WTC11 (cell line): ENCODE data around the gene IL18BP. TPM values are rescaled to one million over a fixed set of nuclear protein-coding genes. Genes with fewer than 3 reads are reported as not detected.

Experiments
- ATAC-seq: fragments of 200-7000 bp; cut with Tn5 transposase; 2 replicates; pipeline ENCODE4 v1.10.0; 2021; ENCODE audit warnings: mild to moderate bottlenecking, moderate library complexity
- CTCF ChIA-PET: fragments of 300-600 bp; sonication (Branson Sonifier 250); formaldehyde crosslinking; loops from one replicate; lab custom pipeline; 2021; ENCODE audit warnings: antibody characterized with exemption; lab: Charles Lee
- POLR2A ChIA-PET: fragments of 350-600 bp; sonication (Branson Sonifier 250); formaldehyde crosslinking; loops from one replicate; lab custom pipeline; 2021; ENCODE audit warnings: antibody characterized with exemption; lab: Charles Lee
- DNase-seq: peaks from one replicate; pipeline ENCODE4 v3.0.0; 2021; ENCODE audit warnings: low spot score
- H3K27ac Mint-ChIP-seq: 2 replicates; pipeline ENCODE4 v1.8.0; 2021; ENCODE audit warnings: mixed read lengths
- H3K27me3 Mint-ChIP-seq: 2 replicates; pipeline ENCODE4 v1.8.0; 2021; ENCODE audit warnings: low read depth, mild to moderate bottlenecking, moderate library complexity, mixed read lengths
- H3K36me3 Mint-ChIP-seq: 2 replicates; pipeline ENCODE4 v1.8.0; 2021; ENCODE audit warnings: mixed read lengths
- H3K4me1 Mint-ChIP-seq: 2 replicates; pipeline ENCODE4 v1.8.0; 2022; ENCODE audit warnings: mixed read lengths
- H3K4me3 Mint-ChIP-seq: 2 replicates; pipeline ENCODE4 v1.8.0; 2021; ENCODE audit warnings: mild to moderate bottlenecking, moderate library complexity, mixed read lengths
- H3K9me3 Mint-ChIP-seq: 2 replicates; pipeline ENCODE4 v1.8.0; 2021; ENCODE audit warnings: mixed read lengths
- ATF1 ChIP-seq: sonication (generic); formaldehyde crosslinking; IDR thresholded peaks from 2 replicates; pipeline ENCODE4 v1.8.1; 2023; ENCODE audit warnings: mild to moderate bottlenecking, moderate library complexity, missing genetic modification reagents
- ATF2 ChIP-seq: sonication (generic); formaldehyde crosslinking; IDR thresholded peaks from 2 replicates; pipeline ENCODE4 v1.8.1; 2022; ENCODE audit warnings: low read depth, missing genetic modification reagents, borderline replicate concordance
- CREM ChIP-seq: sonication (generic); formaldehyde crosslinking; IDR thresholded peaks from 2 replicates; pipeline ENCODE4 v1.8.1; 2022; ENCODE audit warnings: mild to moderate bottlenecking, missing genetic modification reagents, moderate library complexity
- ELF4 ChIP-seq: sonication (generic); formaldehyde crosslinking; IDR thresholded peaks from 2 replicates; pipeline ENCODE4 v1.8.1; 2022; ENCODE audit warnings: low read depth, mild to moderate bottlenecking, moderate library complexity, missing genetic modification reagents
- ESRRA ChIP-seq: sonication (generic); formaldehyde crosslinking; IDR thresholded peaks from 2 replicates; pipeline ENCODE4 v1.8.1; 2022; ENCODE audit warnings: mild to moderate bottlenecking, missing genetic modification reagents, borderline replicate concordance
- IRF2 ChIP-seq: sonication (generic); formaldehyde crosslinking; IDR thresholded peaks from 2 replicates; pipeline ENCODE4 v1.8.0; 2022; ENCODE audit warnings: low read depth, missing genetic modification reagents, borderline replicate concordance
- NR3C1 ChIP-seq: sonication (generic); formaldehyde crosslinking; conservative IDR thresholded peaks from 2 replicates; pipeline ENCODE4 v1.8.1; 2023; ENCODE audit warnings: low read depth, mild to moderate bottlenecking, missing genetic modification reagents
- SOX15 ChIP-seq: fragments of 250-450 bp; sonication (Bioruptor Pico); IDR thresholded peaks from 2 replicates; pipeline ENCODE4 v1.9.0; 2021; ENCODE audit warnings: mild to moderate bottlenecking
- SP1 ChIP-seq: sonication (generic); formaldehyde crosslinking; conservative IDR thresholded peaks from 2 replicates; pipeline ENCODE4 v1.8.1; 2022; ENCODE audit warnings: missing genetic modification reagents
- TEAD1 ChIP-seq: sonication (generic); formaldehyde crosslinking; IDR thresholded peaks from 2 replicates; pipeline ENCODE4 v1.8.0; 2022; ENCODE audit warnings: mild to moderate bottlenecking, missing genetic modification reagents
- USF2 ChIP-seq: sonication (generic); formaldehyde crosslinking; IDR thresholded peaks from 2 replicates; pipeline ENCODE4 v1.8.1; 2023; ENCODE audit warnings: mild to moderate bottlenecking, missing genetic modification reagents, moderate library complexity
- ZNF121 ChIP-seq: sonication (generic); formaldehyde crosslinking; IDR thresholded peaks from 2 replicates; pipeline ENCODE4 v1.8.0; 2023; ENCODE audit warnings: missing genetic modification reagents
- ZNF138 ChIP-seq: sonication (generic); formaldehyde crosslinking; conservative IDR thresholded peaks from 2 replicates; pipeline ENCODE4 v1.8.1; 2022; ENCODE audit warnings: mild to moderate bottlenecking, moderate library complexity, missing genetic modification reagents
- ZNF219 ChIP-seq: sonication (generic); formaldehyde crosslinking; IDR thresholded peaks from 2 replicates; pipeline ENCODE4 v1.8.0; 2023; ENCODE audit warnings: missing genetic modification reagents, mild to moderate bottlenecking, borderline replicate concordance
- ZNF281 ChIP-seq: sonication (generic); formaldehyde crosslinking; IDR thresholded peaks from 2 replicates; pipeline ENCODE4 v1.8.0; 2023; ENCODE audit warnings: mild to moderate bottlenecking, missing genetic modification reagents
- ZNF416 ChIP-seq: fragments of 250-450 bp; sonication (Bioruptor Pico); IDR thresholded peaks from 2 replicates; pipeline ENCODE4 v1.9.0; 2021; ENCODE audit warnings: mild to moderate bottlenecking, inconsistent platforms
- total RNA-seq: library from RNA; stranded (reverse); gene quantifications from 3 replicates; pipeline ENCODE4 v1.2.3, GENCODE V29; 2021
- TF ChIP-seq, protein P1 (sequence below): fragments of 250-450 bp; sonication (Bioruptor Pico); IDR thresholded peaks from 2 replicates; pipeline ENCODE4 v1.9.0; 2021; ENCODE audit warnings: mild to moderate bottlenecking
- TF ChIP-seq, protein P2 (sequence below): fragments of 200-600 bp; IDR thresholded peaks from 2 replicates; pipeline ENCODE4 v1.8.0; 2022; ENCODE audit warnings: antibody characterized with exemption
- TF ChIP-seq, protein P3 (sequence below): sonication (generic); formaldehyde crosslinking; conservative IDR thresholded peaks from 2 replicates; pipeline ENCODE4 v1.8.1; 2023; ENCODE audit warnings: mild to moderate bottlenecking, low read depth, missing genetic modification reagents, moderate library complexity
- TF ChIP-seq, protein P4 (sequence below): fragments of 250-450 bp; sonication (Bioruptor Pico); IDR thresholded peaks from 2 replicates; pipeline ENCODE4 v1.9.0; 2021; ENCODE audit warnings: mild to moderate bottlenecking

The IL18BP gene
- total RNA-seq, 1 experiment from 2014 or later: 17.3 TPM

DNA sequence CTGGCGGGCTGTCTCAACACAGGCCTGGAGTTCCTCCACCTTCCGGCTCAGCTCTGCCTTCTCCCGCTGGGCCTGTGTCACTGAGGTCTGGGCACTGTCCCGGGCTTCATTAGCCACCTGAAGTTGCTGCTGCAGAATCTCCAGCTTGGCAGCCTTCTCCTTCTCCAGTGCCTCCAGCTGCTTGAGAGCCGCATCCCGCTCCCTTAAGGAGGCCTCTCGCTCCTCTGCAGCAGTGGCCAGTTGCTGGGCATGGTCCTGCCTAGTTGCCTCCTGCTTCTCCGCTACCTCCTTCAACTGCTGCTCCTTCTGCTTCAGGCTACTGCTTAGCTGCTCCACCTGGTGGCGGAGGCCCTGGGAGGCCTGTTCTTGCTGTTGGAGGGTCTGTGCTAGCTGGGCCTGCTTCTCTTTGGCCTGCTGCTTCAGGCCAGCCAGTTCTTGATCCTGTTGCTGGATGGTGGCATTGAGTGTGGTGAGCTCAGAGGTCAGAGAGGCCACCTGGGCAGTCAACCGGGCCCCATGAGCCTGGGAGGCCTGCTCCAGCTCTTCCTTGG, 16.9 kb downstream of the IL18BP start:
- CTCF ChIA-PET: interaction anchor here (0.8 to 3.6 kb wide), 11 partner anchors 9 to 128 kb away, joined by 3 to 47 read pairs (median 6); no protein-coding TSS in a partner anchor
- Mint-ChIP-seq H3K9me3 (no peaks in the 10 kb centered on the region), H3K27me3 (no peaks in the 10 kb centered on the region), H3K4me1 (no peaks in the 10 kb centered on the region), H3K4me3 (no peak overlapping the region), H3K36me3 (peaks cover 73% of the 10 kb centered on the region), H3K27ac (no peak overlapping the region)
- DNase-seq: peak; percentile 63
- POLR2A ChIA-PET: interaction anchor here (0.8 to 0.9 kb wide), 2 partner anchors 16 to 52 kb away, joined by 3 read pairs; no protein-coding TSS in a partner anchor
- ATAC-seq: peak; percentile 62
- TF ChIP-seq, protein P1, sequence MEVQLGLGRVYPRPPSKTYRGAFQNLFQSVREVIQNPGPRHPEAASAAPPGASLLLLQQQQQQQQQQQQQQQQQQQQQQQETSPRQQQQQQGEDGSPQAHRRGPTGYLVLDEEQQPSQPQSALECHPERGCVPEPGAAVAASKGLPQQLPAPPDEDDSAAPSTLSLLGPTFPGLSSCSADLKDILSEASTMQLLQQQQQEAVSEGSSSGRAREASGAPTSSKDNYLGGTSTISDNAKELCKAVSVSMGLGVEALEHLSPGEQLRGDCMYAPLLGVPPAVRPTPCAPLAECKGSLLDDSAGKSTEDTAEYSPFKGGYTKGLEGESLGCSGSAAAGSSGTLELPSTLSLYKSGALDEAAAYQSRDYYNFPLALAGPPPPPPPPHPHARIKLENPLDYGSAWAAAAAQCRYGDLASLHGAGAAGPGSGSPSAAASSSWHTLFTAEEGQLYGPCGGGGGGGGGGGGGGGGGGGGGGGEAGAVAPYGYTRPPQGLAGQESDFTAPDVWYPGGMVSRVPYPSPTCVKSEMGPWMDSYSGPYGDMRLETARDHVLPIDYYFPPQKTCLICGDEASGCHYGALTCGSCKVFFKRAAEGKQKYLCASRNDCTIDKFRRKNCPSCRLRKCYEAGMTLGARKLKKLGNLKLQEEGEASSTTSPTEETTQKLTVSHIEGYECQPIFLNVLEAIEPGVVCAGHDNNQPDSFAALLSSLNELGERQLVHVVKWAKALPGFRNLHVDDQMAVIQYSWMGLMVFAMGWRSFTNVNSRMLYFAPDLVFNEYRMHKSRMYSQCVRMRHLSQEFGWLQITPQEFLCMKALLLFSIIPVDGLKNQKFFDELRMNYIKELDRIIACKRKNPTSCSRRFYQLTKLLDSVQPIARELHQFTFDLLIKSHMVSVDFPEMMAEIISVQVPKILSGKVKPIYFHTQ (CRISPR knock-in tag): no peak
- TF ChIP-seq NR3C1 (CRISPR knock-in tag): no peak
- TF ChIP-seq, protein P2, sequence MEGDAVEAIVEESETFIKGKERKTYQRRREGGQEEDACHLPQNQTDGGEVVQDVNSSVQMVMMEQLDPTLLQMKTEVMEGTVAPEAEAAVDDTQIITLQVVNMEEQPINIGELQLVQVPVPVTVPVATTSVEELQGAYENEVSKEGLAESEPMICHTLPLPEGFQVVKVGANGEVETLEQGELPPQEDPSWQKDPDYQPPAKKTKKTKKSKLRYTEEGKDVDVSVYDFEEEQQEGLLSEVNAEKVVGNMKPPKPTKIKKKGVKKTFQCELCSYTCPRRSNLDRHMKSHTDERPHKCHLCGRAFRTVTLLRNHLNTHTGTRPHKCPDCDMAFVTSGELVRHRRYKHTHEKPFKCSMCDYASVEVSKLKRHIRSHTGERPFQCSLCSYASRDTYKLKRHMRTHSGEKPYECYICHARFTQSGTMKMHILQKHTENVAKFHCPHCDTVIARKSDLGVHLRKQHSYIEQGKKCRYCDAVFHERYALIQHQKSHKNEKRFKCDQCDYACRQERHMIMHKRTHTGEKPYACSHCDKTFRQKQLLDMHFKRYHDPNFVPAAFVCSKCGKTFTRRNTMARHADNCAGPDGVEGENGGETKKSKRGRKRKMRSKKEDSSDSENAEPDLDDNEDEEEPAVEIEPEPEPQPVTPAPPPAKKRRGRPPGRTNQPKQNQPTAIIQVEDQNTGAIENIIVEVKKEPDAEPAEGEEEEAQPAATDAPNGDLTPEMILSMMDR: 0 out of 2 replicates have a peak, but pooled peaks have one; percentile 25
- TF ChIP-seq ZNF121 (CRISPR knock-in tag): peak; percentile 57

DNA sequence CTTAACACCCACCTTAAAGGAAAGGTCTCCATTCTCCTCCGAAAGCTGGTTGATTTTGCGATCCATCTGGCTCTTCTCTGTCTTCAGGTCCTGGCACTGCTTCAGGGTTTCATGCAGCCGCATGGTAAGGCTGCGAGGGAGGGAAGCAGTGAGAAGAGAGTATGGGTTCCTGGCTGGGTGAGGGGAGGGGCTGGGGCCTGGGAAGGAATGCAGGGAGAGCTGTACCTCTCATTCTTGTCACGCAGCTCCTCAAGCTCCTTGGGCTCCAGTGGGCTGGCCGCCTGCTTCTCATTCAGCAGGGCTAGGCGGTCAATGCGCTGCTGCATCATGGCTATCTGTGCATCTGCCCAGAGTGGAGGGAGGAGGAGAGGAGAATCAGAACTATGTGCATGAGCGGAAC, 19.5 kb downstream of the IL18BP start:
- no peak for ATAC-seq
- POLR2A ChIA-PET: no interaction called here
- no peak for DNase-seq
- Mint-ChIP-seq H3K9me3 (no peaks in the 10 kb centered on the region), H3K4me1 (no peaks in the 10 kb centered on the region), H3K36me3 (peaks cover 87% of the 10 kb centered on the region), H3K27ac (no peak overlapping the region), H3K4me3 (no peak overlapping the region), H3K27me3 (no peaks in the 10 kb centered on the region)
- no peak for TF ChIP-seq ZNF219 (CRISPR knock-in tag)
- no peak for TF ChIP-seq ATF1 (CRISPR knock-in tag)
- TF ChIP-seq, protein P3, sequence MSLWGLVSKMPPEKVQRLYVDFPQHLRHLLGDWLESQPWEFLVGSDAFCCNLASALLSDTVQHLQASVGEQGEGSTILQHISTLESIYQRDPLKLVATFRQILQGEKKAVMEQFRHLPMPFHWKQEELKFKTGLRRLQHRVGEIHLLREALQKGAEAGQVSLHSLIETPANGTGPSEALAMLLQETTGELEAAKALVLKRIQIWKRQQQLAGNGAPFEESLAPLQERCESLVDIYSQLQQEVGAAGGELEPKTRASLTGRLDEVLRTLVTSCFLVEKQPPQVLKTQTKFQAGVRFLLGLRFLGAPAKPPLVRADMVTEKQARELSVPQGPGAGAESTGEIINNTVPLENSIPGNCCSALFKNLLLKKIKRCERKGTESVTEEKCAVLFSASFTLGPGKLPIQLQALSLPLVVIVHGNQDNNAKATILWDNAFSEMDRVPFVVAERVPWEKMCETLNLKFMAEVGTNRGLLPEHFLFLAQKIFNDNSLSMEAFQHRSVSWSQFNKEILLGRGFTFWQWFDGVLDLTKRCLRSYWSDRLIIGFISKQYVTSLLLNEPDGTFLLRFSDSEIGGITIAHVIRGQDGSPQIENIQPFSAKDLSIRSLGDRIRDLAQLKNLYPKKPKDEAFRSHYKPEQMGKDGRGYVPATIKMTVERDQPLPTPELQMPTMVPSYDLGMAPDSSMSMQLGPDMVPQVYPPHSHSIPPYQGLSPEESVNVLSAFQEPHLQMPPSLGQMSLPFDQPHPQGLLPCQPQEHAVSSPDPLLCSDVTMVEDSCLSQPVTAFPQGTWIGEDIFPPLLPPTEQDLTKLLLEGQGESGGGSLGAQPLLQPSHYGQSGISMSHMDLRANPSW (CRISPR knock-in tag): no peak
- no peak for TF ChIP-seq ZNF281 (CRISPR knock-in tag)
- TF ChIP-seq USF2: no peak
- TF ChIP-seq ATF2 (CRISPR knock-in tag): no peak
- no peak for TF ChIP-seq TEAD1 (CRISPR knock-in tag)
- TF ChIP-seq CREM: no peak
- no peak for TF ChIP-seq SOX15 (CRISPR knock-in tag)
- no peak for TF ChIP-seq ZNF138 (CRISPR knock-in tag)
- TF ChIP-seq SP1 (CRISPR knock-in tag): no peak
- TF ChIP-seq IRF2: no peak
- no peak for TF ChIP-seq ESRRA (CRISPR knock-in tag)
- TF ChIP-seq ZNF416 (CRISPR knock-in tag): no peak
- TF ChIP-seq, protein P4, sequence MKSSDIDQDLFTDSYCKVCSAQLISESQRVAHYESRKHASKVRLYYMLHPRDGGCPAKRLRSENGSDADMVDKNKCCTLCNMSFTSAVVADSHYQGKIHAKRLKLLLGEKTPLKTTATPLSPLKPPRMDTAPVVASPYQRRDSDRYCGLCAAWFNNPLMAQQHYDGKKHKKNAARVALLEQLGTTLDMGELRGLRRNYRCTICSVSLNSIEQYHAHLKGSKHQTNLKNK (CRISPR knock-in tag): no peak
- no peak for TF ChIP-seq ELF4 (CRISPR knock-in tag)
- CTCF ChIA-PET: interaction anchor here (1.5 kb wide), 1 partner anchor 73 kb away, joined by 5 read pairs; no protein-coding TSS in a partner anchor
